M059J (cell line): ENCODE measurements around the gene PSG4. TPM values are rescaled to one million over a fixed set of nuclear protein-coding genes. Genes with fewer than 3 reads are reported as not detected.
"Not testable (repeated sequence)": the region's sequence is repeated elsewhere in the genome, so short reads cannot be mapped to it uniquely, and the experiment has no call there.

Source experiments
- DNase-seq: peaks from one replicate; pipeline ENCODE4 v3.0.0-alpha.2; 2012; ENCODE audit warnings: low read depth
- total RNA-seq: library from RNA; depleted of rRNA; stranded (reverse); fragments of >200 nt; shearing (Covaris generic); gene quantifications from 2 replicates; pipeline ENCODE4 v1.2.3, GENCODE V29; 2014; rRNA removed

Gene PSG4
- total RNA-seq = 127 and 159 TPM in 2 replicates

DNA sequence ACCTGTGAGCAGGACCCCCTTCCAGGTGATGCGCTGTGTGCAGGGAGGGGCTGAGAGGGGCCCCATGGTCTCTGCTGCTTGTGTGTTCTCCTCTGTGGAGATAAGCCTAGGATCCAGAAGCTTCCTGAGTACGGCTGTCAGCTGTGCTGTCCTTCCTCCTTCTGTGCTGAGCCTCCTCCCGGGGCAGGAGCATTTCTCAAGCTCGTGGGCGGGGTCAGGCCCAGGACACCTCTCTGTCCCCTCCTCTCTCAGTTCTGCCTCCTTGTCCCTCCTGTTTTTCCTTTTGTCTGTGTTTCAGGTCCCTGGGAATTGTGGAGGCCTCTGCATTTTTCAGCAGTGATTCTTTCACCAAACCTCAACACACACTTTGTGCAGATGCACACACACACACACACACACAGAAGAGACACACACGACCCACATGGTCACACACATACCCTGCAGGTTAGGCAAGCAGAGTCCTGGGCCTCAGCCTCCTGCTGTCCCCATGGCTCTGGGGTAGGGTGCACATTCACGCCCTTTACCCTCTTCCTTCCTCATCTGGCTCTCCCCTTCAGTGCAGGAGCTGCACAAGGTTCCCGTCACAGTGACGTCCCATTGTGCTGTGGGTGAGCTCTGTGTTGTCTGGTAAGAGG, at the start of gene PSG4:
PSG4 (minus strand) TSS at position 168 of the 635 bp plus-strand sequence; CDS start at position 66, 102 bp downstream.
- peak; percentile 86 for DNase-seq

DNA sequence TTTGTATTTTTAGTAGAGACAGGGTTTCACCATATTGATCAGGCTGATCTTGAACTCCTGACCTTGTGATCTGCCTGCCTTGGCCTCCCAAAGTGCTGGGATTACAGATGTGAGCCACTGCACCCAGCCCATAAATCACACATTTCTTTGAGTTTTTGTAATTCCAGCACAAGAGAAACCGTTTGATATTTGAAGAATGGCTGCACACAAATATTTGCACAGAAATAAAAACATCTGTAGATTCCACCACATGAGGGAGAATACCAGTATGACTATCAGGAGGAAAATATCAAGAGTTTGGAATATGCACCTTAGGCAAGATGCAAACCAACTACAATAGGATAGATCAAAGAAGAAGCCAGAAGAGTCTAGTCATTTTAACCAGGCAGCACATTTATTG, 46.0 kb upstream of the PSG4 start:
- not testable (repeated sequence) for DNase-seq

DNA sequence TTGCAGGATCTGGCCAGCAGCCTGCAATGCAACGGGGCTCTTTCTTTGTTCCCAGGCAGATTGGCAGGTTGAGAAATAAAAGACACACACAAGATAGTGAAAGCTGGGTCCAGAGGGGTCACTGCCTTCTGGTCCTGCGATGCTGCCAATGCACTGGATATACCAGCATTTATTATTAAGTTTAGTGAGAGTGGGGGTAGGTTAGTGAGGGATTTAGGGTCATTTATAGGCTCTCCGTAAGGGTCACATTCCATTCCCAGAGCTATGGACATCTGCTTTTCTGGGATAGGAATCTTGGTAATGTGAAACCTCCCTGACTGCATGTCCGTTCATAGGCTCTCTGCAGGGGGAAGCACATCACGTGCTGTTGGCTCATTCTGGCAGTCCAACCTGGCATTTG, 44.9 kb upstream of the PSG4 start:
- DNase-seq = not testable (repeated sequence)

DNA sequence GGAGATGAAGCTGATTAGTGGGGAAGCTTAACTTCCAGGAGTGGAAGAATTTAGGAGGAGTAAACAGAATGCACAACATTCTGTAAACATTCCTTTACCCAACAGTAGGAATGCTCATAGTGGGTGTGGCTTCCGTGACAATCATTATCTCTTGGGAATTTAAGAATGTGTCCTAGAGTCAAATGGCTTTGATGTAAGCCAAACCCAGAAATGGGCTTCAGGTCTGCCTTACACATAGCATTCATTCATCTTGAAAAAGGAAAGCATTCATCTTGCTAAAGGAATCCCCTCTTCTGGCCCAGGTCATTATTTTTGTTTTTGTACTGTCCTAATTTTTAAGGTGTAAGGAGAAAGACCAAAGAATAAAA, 43.2 kb upstream of the PSG4 start:
- DNase-seq = peak; percentile 32

DNA sequence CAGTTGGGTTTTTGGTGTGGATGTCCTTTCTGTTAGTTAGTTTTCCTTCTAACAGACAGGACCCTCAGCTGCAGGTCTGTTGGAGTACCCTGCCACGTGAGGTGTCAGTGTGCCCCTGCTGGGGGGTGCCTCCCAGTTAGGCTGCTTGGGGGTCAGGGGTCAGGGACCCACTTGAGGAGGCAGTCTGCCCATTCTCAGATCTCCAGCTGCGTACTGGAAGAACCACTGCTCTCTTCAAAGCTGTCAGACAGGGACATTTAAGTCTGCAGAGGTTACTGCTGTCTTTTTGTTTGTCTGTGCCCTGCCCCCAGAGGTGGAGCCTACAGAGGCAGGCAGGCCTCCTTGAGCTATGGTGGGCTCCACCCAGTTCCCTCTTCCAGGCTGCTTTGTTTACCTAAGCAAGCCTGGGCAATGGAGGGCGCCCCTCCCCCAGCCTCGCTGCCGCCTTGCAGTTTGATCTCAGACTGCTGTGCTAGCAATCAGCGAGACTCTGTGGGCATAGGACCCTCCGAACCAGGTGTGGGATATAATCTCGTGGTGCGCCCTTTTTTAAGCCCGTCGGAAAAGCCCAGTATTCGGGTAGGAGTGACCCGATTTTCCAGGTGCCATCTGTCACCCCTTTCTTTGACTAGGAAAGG, 41.9 kb upstream of the PSG4 start:
- DNase-seq = not testable (repeated sequence)

DNA sequence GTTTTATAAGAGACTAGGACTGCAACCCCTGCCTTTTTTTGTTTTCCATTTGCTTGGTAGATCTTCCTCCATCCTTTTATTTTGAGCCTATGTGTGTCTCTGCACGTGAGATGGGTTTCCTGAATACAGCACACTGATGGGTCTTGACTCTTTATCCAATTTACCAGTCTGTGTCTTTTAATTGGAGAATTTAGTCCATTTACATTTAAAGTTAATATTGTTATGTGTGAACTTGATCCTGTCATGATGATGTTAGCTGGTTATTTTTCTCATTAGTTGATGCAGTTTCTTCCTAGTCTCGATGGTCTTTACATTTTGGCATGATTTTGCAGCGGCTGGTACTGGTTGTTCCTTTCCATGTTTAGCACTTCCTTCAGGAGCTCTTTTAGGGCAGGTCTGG, 40.4 kb upstream of the PSG4 start:
- not testable (repeated sequence) for DNase-seq

DNA sequence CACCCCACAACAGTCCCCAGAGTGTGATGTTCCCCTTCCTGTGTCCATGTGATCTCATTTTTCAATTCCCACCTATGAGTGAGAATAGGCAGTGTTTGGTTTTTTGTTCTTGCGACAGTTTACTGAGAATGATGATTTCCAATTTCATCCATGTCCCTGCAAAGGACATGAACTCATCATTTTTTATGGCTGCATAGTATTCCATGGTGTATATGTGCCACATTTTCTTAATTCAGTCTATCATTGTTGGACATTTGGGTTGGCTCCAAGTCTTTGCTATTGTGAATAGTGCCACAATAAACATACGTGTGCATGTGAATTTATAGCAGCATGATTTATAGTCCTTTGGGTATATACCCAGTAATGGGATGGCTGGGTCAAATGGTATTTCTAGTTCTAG, 36.8 kb upstream of the PSG4 start:
- DNase-seq = not testable (repeated sequence)

DNA sequence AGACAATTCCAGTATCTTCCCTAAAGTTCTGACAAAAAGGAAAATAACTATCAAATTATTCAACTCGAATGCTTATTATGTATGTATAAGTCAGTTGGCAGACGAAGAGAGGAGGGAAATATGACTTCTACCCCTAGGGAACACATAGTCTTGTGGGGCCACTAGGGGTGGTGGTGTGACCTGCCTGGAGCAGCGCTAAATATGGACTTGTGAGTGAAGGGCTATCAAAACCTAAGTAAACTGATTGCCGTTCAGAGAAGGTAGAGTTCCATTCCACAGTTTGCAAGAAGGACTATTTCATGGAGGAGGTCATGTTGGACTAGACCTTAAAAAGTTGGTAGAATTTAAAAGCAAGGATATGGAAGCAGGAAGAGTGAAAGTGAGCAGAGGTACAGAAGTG, 32.8 kb upstream of the PSG4 start:
- not testable (repeated sequence) for DNase-seq

DNA sequence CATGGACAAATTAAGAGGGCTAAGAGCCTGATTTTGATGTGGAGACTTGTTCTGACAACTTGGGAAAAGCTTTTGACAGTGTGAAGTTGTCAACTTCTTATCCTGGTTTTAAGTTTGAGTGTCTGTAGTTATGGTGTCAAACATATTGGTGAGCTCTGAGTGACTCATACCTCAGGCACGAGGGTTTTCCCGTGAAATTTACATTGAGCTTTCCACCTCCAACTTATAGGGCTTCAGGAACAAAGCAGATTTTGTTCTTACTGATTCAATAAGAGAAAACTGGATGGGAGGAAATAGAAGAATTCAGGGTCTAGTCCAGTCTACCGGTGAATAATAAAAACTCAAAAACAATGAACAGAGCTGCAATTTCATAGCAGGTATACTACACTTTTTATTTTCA, 30.2 kb upstream of the PSG4 start:
- peak; percentile 50 for DNase-seq

DNA sequence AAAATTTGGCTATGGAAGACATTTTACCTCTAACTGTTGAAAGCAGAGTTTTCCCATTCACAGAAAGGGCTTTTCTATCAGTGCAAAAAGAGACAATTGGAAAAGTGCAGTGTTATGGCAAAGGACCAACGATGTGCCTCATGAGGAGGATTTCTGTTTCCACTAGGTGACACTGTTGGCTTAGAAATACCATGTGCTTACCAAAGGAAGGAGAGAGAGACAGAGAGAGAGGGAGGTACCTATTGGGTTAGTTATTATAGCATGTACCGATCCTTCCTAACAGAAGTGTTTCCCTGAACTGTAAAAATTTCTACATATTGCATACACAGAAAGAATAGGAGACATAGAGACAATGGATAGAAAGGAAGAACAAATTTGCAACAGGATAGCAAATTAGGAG, 23.9 kb upstream of the PSG4 start:
- DNase-seq = no peak

DNA sequence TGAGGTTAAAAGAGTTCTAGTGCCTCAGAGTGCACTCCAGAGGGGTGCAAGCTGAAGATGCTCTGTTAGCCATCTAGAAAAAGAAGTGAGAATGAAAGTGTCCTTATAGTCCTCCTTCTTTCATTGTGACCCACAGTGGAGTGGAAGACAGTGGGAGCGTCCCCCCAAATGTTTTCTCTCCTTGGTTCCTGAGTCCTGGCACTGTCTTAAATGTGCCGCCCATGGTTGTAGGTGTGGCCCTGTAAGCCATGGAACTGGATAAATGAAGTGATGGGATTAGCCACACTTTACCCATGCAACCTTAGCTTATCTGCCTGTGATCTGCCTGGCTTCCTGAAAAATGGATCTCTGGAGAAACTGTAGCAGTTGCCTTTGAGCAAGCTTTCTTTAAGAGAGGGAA, 23.3 kb upstream of the PSG4 start:
- not testable (repeated sequence) for DNase-seq

DNA sequence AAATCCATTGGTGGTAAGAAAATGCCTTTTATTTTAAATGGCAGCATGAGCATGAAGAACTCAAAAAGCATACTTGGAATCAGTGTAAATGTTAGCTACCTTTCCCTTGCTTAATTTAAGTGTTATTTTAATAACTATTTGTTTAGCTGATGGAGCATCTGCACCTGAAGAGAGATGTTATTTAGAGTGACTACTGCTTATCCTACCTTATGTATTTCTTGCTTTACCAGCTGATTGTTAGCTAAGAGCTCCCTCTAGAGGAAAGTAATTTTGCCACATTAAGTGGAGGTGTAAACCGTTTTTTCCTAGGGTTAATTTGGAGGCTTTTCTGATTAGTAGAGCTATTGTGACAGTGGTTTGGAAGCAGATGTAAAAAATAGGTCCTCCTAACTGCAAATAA, 21.5 kb upstream of the PSG4 start:
- not testable (repeated sequence) for DNase-seq

DNA sequence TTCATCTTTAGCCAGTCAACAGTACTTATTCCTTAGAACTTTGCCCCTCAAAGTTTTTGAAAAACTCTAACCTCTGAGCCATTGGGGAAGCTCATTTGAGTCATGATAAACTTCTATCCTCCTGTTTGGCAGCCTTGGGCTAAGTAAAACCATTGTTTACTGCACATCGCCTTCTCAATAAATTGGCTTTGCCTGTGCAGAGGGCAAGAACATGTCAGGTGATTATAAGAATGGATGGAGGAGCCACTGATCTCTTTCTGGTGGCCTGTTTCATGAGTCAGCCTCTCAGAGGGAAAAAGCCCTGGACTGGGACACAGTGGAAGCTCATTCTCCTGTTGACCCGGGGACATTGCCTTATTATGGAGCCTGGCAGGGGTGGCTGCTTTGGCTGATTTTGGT, 19.4 kb upstream of the PSG4 start:
- peak; percentile 75 for DNase-seq

DNA sequence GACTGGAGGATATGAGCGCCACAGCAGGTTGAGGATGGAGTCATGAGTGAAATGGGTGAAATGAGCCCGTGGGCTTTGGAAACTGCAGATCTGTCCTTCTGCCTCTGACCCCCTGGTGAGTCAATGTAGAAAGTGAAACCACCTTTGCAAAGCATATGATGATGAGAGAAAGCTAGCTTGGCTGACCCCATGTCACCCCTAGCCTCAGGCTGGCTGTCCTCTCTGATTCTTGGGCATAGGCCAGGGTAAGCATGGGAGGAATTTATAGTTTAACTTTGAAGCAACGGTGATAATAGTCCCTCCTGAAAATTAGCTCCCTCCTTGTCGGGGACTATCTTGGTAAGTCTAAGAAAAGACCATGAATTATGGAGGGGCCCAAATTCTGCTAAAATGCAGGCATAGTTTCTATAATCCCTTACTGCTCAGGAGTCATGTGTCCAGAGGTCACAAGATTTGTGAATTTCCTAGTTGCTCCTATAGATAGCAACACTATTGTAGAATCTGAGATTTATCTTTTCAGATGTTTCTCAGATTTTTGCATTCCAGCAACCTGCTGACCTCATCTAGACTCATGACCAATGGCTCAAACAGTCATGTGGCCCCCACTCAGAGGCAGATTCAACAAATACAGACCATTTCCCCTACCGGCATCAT, 18.9 kb upstream of the PSG4 start:
- peak; percentile 93 for DNase-seq

DNA sequence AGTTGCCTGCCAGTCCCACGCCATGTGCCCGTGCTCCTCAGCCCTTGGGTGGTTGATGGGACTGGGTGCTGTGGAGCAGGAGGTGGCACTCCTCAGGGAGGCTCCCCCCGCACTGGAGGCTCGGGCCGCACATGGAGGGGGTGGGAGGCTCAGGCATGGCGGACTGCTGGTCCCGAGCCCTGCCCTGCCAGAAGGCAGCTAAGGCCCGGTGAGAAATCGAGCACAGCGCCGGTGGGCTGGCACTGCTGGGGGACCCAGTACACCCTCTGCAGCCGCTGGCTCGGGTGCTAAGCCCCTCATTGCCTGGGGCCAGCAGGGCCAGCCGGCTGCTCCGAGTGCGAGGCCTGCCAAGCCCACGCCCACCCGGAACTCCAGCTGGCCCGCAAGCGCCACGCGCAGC, 16.5 kb upstream of the PSG4 start:
- DNase-seq = not testable (repeated sequence)

DNA sequence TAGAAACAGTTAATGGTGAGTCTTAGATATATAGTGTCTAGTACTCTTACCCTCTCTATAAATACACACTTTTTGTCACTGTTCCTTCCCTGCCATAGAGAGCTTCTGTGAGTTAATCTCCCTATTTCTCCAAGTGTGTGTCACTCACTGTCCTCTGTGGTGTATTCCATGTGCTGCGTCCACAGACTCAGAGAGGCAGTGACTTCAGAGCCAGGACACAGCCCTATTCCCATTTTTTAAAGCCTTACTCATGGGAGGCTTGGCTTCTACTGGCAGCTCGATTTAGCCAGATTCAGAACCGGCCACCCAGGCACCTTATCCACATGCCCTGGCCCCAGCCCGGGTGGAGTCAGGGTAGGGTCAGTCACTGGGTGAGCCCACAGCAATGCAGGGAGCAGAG, 13.7 kb upstream of the PSG4 start:
- not testable (repeated sequence) for DNase-seq

DNA sequence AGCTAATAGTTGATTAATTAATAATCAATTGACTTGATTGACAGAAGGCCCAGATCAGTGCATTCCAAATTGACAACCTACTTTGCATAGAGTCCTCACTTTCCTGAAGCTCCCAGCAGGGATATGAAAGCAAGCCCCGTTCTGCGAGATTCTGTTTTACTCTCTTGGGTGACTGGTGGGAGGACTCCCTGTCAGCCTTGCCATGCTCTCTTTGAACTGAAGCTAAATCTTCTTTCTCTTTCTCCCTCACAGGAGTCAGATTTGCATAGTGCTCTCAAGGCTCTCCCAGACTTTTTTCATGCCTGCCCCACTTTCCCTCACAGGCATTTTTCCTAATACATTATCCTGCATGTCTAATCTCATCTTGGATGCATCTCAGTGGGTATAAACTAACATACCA, 10.4 kb upstream of the PSG4 start:
- not testable (repeated sequence) for DNase-seq

DNA sequence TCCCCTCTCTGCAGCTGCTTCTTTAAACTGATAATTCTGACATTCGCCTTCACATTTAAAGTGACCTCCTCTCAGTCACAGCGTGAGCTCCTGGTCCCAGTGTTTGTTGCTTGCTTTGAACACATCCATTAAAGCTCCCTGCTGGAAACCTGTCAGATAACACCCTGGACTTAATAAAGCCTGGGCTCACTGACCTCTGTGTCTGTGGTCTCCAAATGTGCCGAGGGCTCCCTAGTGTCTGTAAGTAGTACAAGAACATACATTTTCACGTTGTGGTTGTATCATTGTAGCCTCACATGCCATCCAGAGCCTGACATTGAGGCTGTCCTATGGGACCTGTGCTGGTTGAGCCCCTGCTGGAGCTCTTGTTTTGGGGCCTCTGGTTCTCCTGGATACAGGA, 2.6 kb upstream of the PSG4 start:
- no peak for DNase-seq

DNA sequence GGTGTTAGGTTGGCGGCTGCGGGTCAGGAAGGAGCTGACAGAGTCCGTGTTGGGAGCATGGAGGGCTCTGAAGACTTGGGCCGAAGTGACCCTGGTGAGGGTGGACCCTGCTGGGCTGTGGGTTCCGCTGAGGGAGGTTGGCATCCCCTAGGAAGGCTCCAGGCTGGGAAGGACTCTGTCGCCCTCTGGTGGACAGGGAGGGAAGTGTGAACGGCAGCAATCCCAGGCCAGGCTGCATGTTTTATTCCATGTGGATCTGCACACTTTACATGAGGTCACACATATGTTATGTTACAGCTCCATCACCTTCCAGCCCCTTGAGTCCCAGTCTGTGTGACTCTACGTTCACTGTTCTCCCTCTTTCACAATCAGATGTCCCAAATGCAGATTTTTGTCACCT, 1.7 kb upstream of the PSG4 start:
- DNase-seq = peak; percentile 52

DNA sequence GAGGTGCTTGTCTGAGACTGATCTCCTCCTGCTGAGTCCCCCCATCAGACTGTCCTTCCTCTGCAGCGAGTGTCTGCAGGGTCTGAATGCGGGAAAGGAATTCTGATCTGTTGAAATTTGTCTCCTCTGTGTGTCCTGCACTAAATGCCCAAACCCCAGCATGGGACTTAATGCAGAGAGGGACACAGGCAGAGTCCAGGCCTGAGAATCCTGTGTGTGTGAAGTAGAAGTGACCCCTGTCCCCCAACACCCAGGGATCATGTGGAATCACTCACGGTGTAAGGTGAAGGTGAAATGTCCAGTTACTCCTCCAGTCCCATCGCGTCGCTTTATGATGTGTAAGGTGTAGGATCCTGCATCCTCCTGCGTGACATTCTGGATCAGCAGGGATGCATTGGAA, 1.8 kb downstream of the PSG4 start:
- DNase-seq = not testable (repeated sequence)

DNA sequence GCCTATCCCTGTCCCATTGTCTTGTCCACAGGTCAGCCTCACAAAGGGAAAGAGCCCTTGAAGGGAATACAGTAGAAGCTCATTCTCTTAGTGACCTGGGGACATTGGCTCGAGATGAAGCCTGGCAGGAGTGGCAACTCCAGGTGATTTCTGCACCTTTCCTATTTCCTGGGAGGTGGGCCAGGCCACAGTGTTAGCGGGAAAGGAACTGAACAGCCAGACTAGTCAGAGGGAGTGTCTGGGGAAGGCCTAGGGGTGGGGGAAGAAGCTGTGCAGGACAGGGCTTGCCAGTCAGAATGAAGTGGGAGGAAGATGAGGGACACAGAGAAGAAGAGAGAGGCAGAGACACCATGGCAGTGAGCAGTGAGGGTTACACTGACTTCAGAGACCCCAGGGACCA, 3.5 kb downstream of the PSG4 start:
- DNase-seq = peak; percentile 40

DNA sequence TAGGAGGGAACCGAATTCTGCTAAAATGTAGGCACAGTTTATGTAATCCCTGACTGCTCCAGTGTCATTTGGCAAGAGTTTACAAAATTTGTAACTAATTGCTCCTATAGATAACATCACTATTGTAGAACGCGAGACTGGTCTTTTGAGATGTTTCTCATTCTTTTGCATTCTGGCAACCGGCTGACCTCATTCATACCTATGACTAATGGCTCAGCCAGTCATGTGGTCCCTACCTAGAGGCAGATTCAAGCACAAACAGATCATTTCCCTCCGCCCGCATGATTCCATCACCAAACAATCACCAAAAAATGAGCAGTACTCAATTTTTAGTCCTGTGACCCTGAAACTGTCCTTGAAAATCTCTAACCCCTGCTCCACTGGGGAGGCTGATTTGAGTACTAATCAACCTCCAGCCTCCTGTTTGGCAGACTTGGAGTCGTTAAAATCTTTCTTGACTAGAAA, 4.1 kb downstream of the PSG4 start:
- DNase-seq = peak; percentile 84
